ENCODE measurements around the gene MARCHF9. TPM values are rescaled to one million over a fixed set of nuclear protein-coding genes. Genes with fewer than 3 reads are reported as not detected.
"Not testable (repeated sequence)": the region's sequence is repeated elsewhere in the genome, so short reads cannot be mapped to it uniquely, and the experiment has no call there.

Gene MARCHF9
- total RNA-seq, 1 donor from 2014 or later: 13.8 TPM

DNA sequence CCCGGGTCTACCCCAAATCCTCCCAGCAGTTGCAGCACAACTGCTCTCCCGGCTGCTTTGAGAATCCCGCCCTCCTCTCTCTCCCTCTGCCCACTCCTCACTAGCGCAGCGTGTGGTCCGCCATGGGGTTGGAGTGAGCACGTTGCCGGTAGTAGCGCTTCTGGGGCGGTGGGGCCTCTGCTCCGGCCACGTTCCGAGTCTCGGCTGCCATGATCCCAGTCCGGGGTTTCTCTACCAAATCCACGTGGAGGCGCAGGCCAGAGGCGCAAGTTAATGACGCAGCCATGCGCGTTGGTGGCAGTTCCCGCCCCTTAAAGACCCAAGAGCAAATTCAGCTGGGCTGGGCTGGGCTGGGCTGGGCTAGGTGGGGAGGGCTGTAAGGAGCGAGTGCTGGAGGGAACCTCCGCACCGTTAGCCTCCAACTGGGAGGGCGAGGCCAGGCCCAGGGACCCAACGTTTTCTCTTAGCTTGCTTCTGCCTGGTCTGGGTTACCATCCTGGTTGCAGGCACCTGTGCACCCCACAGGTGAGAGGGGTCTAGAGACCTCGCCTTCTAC is 17.0 kb downstream of the MARCHF9 start, which contains the start of gene METTL1:
Gene METTL1, minus strand, starts transcription at position 233 of the 556 bp plus-strand sequence. Its CDS starts 22 bp downstream, at position 211.
- intact Hi-C loops (cut with micrococcal nuclease): no loop called here
- TF ChIP-seq, protein P1, sequence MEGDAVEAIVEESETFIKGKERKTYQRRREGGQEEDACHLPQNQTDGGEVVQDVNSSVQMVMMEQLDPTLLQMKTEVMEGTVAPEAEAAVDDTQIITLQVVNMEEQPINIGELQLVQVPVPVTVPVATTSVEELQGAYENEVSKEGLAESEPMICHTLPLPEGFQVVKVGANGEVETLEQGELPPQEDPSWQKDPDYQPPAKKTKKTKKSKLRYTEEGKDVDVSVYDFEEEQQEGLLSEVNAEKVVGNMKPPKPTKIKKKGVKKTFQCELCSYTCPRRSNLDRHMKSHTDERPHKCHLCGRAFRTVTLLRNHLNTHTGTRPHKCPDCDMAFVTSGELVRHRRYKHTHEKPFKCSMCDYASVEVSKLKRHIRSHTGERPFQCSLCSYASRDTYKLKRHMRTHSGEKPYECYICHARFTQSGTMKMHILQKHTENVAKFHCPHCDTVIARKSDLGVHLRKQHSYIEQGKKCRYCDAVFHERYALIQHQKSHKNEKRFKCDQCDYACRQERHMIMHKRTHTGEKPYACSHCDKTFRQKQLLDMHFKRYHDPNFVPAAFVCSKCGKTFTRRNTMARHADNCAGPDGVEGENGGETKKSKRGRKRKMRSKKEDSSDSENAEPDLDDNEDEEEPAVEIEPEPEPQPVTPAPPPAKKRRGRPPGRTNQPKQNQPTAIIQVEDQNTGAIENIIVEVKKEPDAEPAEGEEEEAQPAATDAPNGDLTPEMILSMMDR (IDR thresholded peaks at IDR 0.05; ENCODE audit: borderline replicate concordance): no peak
- DNase-seq: peak; percentile 93

DNA sequence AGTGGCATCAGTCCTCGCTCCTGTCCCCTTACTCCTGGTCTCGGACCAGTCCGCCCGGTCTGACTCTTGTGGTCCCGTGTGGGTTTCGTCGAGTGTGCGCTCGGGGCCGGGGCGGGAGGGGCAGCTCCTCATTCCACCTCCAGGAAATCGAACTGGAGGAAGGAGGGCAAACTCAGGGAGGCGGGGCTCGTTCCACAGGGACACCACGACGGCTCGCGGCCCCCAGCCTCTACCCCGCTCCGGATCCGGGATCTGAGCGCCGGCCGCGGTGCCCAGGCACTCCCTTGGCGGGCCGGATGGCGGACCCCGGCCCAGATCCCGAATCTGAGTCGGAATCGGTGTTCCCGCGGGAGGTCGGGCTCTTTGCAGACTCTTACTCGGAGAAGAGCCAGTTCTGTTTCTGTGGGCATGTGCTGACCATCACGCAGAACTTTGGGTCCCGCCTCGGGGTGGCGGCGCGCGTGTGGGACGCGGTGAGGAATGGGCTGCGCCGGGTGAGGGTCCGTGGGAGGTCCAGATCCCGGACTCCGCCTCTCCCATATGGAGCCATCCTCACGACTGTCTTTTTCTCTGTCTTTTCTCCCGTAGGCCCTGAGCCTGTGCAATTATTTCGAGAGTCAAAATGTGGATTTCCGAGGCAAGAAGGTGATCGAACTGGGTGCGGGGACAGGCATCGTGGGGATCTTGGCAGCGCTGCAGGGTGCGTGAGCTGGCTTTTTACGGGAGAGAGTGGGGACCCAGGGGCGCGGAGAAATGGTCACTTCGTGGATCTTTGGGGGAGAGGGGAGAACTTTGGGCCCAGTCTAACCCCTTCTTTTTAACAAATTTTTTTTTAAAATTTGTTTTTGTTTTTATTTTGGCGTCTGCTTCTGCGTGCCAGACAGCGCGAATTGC is 17.8 kb downstream of the MARCHF9 start, which contains the start of gene EEF1AKMT3:
Gene EEF1AKMT3, plus strand, starts transcription at position 186 of the 894 bp plus-strand sequence. Its CDS starts 111 bp downstream, at position 297.
- peaks cover 18% of the 10 kb centered on the region for H3K36me3 ChIP-seq
- H3K4me3 ChIP-seq: peak within 1 kb of the TSS; percentile 92
- H3K27ac ChIP-seq (replicated peaks): peak within 1 kb of the TSS; percentile 95
- intact Hi-C loops (cut with micrococcal nuclease): no loop called here
- peaks cover 24% of the 10 kb centered on the region for H3K4me1 ChIP-seq
- peak; percentile 75 for DNase-seq
- TF ChIP-seq, protein P1 (IDR thresholded peaks at IDR 0.05; ENCODE audit: borderline replicate concordance): peak; percentile 12
- H3K27me3 ChIP-seq (ENCODE audit: low read depth): no peaks in the 10 kb centered on the region
- H3K9me3 ChIP-seq (replicated peaks): no peaks in the 10 kb centered on the region

More for the DNA sequence above, 17.0 kb downstream of the MARCHF9 start, which contains the start of gene METTL1:
- Histone ChIP-seq H3K9me3 (replicated peaks) (no peaks in the 10 kb centered on the region), H3K4me1 (peaks cover 27% of the 10 kb centered on the region), H3K36me3 (peaks cover 18% of the 10 kb centered on the region), H3K27me3 (ENCODE audit: low read depth) (peaks cover 2% of the 10 kb centered on the region), H3K27ac (replicated peaks) (peak within 1 kb of the TSS; percentile 95), H3K4me3 (peak within 1 kb of the TSS; percentile 92)

DNA sequence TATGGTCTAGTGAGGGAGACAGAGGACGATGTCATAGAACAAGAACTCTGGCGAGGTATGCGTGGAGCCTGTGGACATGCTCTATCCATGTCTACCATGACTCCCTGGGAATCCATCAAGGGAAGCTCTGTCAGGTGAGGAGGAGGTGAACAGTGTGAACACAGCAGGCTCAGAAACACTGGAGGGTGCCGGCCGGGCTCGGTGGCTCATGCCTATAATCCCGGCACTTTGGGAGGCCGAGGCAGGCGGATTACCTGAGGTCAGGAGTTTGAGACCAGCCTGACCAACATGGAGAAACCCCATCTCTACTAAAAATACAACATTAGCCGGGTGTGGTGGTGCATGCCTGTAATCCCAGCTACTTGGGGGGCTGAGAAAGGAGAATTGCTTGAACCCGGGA is 19.7 kb downstream of the MARCHF9 start:
- DNase-seq: not testable (repeated sequence)

DNA sequence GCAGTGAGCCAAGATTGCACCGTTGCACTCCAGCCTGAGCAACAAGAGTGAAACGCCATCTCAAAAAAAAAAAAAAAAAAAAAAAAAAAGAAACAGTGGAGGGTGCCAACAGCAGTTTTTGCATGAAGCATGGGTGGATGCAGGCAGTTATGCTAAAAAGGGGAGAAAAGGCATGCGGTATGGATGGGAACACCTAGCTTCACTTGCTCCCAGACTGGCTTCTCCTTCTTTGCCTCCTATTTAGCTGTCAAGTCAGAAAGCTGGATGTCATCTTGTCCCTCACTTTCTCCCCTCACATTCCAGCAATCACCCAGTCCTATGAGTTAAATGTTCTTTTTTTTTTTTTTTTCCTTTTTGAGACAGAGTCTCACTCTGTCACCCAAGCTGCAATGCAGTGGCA is 20.1 kb downstream of the MARCHF9 start:
- intact Hi-C loops (cut with micrococcal nuclease): no loop called here
- H3K27ac ChIP-seq (replicated peaks): no peak overlapping the region
- peaks cover 8% of the 10 kb centered on the region for H3K36me3 ChIP-seq
- no peak for DNase-seq
- no peak overlapping the region for H3K4me3 ChIP-seq
- H3K4me1 ChIP-seq: peaks cover 24% of the 10 kb centered on the region
- TF ChIP-seq, protein P1 (IDR thresholded peaks at IDR 0.05; ENCODE audit: borderline replicate concordance): no peak
- no peaks in the 10 kb centered on the region for H3K27me3 ChIP-seq (ENCODE audit: low read depth)
- H3K9me3 ChIP-seq (replicated peaks): no peaks in the 10 kb centered on the region

More for the DNA sequence above, 19.7 kb downstream of the MARCHF9 start:
- H3K27me3 ChIP-seq (ENCODE audit: low read depth); H3K4me3 ChIP-seq; intact Hi-C loops (cut with micrococcal nuclease); H3K9me3 ChIP-seq (replicated peaks); H3K27ac ChIP-seq (replicated peaks): not testable (repeated sequence)
- peaks cover 24% of the 10 kb centered on the region for H3K4me1 ChIP-seq
- H3K36me3 ChIP-seq: peaks cover 11% of the 10 kb centered on the region

DNA sequence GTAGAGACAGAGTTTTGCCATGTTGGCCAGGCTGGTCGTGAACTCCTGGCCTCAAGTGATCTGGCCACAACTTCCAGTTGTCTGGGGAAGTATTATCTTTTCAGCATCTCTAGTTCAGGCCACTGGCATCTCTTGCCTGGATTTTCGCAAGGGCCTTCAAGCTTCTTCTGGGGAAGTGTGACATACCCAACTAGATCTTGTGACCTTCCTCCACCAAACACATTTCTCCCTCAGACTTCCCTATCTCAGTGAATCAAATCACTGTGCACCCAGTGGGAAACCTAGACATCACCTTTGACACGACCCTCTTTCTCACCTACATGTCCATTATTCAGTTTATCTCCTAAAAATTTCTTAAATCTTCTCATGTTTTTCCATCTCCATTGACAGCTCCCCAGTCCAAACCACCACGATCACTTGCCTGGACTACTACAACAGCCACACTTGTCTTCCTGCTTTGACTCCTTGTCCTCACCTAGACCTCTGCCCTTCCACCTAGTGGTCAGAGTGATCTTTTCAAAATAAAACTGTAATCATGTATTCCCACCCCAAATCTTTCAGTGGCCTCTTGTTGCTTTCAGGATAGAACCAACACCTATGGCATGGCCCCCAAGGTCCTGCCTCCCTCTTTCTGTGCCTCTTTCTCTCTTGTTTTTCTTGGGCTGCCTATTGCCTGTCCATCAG is 20.8 kb downstream of the MARCHF9 start:
- no peak for DNase-seq
- Histone ChIP-seq H3K27ac (replicated peaks) (no peak overlapping the region), H3K4me3 (no peak overlapping the region), H3K36me3 (peaks cover 8% of the 10 kb centered on the region), H3K9me3 (replicated peaks) (no peaks in the 10 kb centered on the region), H3K4me1 (peaks cover 24% of the 10 kb centered on the region), H3K27me3 (ENCODE audit: low read depth) (no peaks in the 10 kb centered on the region)
- intact Hi-C loops (cut with micrococcal nuclease): no loop called here
- TF ChIP-seq, protein P1 (IDR thresholded peaks at IDR 0.05; ENCODE audit: borderline replicate concordance): no peak
